Stimulated activated CD4-positive, alpha-beta T cell treated with anti-CD3 and anti-CD28 coated beads, Interleukin-2, amount 100 ng/mL, for 4 hours (primary cell): Measurements from ENCODE around the gene CNTN5.

Experiments
- DNase-seq: peaks from one replicate; pipeline ENCODE4 v3.0.0-alpha.2; 2020; ENCODE audit warnings: low read depth

The CNTN5 gene

DNA sequence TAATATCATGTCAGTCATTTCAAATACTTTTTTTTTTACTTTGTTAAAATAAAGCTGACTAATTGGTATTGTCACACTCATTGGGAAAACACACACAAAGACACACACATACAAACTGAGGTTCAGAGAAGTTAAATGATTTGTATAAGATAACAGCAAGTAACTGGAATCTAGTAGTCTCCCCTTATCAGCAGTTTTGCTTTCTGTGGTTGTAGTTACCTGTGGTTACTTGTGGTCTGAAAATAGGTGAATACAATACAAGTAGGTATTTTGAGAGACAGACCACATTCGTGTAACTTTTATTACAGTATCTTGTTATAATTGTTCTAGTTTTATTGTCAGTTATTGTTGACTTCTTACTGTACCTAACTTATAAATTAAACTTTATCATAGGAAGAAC is 610.9 kb downstream of the CNTN5 start:
- DNase-seq: no peak

DNA sequence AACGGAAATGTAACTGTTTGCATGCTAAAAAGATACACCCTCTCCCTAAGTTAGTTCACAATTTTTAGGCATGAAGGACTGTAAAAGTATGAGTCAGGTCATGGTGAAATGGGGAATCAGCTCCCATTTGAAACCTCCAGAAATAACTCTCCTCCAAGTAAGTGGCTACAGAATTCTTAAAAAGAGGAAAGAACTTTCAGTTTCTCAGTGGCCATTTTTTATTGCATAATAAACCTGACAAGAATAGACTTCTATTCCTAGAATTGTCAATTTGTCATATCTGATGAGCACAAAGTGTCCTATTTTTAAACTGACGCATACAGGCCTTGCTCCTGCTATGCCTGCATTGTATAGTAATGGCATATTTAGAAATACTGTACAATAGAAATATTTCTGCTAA is 612.2 kb downstream of the CNTN5 start:
- DNase-seq: no peak

DNA sequence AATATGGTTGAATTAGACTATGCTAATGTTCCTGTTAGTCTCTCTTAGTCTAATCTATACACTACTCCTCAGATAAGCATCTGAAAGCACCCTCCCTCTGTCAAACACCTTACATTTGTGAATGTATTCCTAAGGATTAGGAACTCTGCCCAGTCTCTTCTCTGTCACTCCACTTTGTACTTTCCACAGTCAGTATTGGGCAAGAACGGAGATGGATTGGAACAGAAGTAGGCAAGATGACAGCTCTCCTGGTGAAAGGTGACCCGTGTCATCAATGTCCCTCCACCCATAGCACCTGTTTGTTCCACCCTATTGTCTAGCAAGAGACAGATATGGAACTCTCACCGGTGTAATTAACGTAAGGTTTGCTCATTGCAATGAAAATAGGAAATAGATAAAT is 613.8 kb downstream of the CNTN5 start:
- no peak for DNase-seq

DNA sequence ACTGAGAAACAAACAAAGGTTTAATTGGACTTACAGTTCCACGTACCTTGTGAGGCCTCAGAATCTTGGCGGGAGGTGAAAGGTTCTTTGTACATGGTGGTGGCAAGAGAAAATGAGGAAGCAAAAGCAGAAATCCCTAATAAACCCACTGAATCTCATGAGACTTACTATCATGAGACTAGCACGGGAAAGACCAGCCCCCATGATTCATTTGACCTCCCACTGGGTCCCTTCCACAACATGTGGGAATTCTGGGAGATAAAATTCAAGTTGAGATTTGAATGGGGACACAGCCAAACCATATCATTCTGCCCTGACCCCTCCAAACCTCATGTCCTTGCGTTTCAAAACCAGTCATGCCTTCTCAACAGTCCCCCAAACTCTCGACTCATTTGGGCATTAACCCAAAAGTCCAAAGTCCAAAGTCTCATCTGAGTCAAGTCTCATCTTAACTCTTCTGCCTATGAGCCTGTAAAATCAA is 617.4 kb downstream of the CNTN5 start:
- DNase-seq: no peak

DNA sequence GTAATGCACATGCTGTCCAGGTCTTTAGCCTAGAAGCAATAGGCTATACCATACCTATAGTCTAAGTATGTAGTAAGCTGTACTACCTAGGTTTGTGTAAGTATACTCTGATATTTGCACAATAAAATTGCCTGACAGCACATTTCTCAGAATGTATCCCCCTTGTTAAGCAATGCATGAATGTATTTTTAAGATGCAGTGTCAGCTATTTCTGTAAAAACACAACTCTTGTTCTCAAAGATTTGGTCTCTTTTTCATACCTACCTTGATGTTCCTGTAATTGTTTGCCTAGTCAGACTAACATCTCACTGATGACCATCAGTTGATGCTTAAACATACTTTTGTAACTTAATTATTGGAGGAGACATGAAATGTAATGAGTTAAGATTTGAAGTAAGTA is 619.9 kb downstream of the CNTN5 start:
- no peak for DNase-seq

DNA sequence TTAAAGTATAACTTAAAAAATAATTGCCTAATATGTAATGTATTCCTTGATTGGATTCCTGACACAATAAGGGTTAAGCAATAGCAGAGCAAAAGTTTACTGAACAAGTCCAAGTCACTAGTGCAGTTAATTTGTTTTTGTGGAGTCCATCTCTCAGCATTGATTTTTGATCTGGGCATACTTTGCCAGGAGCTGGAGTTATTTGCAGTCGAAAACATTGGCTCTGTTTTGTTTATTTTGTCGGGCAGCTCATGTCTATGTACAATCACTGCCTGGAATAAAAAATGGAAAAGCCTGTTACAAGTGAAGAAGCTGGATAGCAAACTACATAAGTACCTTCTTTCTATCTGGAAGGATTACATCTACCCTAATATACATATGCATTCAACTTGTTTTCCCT is 625.2 kb downstream of the CNTN5 start:
- DNase-seq: no peak

DNA sequence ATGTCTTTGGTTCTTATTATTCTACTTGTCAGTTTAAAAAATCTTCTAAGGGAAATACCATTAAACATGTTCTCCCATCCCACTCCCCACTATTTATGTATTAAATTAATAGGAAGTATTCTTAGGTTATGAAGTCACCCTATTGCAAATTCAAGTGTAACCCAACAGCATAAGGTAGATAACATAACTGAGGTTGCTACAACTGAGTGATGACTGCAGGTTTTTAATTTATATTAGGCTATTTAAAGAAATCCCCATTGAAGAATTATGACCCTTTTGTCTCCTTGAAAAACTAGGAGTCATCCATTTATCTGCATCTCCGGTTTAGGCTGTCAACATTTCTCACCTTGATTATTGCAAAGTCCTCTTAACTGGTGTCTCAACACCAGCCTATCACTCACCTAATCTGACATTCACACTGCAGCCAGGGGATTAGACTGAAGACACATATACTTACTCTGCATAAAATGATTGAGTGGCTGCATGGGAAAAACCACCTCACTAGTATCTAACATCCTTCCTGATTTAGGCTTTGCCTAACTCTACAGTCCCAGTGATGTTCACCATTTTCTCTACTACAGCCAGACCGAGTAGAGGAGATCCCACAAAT is 649.4 kb downstream of the CNTN5 start:
- DNase-seq: no peak

DNA sequence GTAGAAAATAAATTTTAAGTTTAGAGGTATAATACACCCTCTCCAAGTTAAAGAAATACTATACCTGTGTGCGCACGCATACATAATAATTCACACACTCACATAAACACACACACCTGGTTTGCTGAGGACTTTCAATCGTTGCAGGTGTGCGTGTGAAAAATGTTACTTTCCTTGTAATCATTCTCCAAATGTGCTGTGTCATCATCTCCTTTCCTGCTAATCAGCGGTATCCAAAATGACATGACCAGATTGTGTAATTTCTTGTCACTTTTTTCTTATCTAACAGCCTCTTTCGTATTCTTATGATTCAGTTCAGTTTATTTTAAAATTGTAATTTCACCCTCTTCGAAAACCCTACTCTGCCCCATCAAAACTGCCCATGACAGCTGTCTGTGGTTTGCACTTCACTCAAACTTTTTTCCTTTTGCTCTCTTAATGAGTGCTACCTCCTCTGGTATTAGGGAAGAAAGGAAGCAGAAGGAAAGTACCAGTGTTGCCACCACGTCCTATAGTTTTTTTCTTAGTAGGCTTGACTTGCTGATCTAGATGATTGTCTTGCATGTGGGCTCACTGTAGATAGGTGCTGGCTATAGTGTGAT is 651.2 kb downstream of the CNTN5 start:
- no peak for DNase-seq

DNA sequence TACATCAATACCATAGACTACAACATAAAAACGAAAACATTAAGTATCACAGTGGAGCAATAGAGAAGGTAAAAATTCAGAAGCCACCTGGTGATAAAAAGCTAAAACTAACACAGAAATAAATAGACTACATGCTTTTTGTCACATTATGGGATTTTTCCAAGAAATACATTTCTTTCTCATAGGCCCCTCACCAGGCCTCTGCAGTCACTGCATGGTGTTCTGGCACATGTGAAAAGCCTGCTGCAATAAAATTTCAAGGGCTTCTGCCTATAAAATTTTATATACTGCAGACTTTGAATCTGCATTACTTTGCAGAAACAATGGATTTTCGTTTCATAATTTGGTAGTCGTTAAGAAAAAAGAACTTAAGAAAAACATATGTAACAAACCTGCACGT is 655.5 kb downstream of the CNTN5 start:
- no peak for DNase-seq

DNA sequence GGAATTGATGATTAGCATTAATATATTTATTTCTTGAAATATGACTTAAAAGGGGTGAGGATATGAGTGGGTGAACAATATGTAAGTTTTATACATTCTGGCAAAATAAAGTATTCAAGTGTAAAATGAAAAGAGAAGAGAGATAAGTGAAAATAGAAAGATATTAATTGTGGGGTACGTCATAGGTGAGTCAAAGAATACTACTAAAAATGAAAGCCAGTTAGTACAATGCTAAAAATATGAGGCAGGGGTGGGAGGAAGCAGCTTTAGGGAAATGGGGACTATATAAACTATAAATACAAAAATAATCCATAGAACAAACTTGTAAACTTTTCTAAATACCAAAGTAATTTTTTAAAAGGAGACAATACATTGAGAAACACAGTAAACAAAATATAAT is 661.4 kb downstream of the CNTN5 start:
- no peak for DNase-seq

DNA sequence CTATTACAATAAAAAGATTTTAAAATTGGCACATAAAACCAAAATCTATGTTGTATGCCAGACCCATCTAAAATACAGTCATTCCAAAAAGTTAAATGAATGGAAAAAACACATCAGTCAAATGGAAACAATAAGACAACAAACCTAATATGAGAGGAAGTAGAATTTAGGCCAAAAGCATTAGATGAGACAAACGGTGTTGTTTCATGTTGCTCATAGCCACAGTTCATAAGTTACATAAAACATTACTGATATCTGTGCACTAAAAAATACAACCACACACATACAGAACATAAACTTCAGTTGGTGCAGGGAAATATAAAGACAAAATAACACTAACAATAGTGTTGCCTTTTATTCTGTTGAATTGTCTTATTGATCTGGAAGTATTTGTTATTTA is 661.9 kb downstream of the CNTN5 start:
- DNase-seq: no peak

DNA sequence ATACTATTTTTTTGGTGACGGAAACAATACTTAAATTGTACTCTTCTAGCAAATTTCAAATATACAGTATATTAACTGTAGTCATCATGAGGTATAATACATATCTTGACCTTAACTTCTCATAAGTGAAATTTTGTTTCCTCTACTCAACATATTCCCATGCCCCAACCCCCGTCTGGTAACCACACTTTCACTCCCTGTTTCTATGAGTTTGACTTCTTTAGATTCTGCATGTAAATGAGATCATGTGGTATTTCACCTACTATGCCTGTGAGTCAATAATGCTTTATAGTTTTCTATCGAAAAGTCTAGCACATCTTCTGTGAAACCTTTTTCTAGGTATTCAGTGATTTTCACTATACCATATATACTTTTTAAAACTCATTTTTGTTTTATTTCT is 663.2 kb downstream of the CNTN5 start:
- no peak for DNase-seq

DNA sequence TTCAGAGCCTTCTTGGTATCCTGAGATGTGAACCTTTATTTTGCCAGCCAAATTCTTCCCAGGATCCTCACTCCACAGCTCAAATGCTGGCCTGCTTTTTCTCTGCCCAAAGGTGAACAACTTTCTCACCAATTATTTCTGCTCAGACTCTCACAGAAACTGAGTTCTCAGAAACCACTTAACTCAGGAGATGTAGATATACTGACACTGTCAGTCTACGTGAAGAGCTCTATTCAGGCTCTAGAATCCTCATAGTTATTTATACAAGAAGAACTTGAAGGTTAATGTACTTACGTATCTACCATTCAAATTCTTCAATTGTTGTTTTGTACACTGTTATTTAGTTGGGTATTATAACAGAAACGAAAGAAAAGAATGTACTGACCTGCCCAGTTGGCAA is 666.1 kb downstream of the CNTN5 start:
- DNase-seq: no peak

DNA sequence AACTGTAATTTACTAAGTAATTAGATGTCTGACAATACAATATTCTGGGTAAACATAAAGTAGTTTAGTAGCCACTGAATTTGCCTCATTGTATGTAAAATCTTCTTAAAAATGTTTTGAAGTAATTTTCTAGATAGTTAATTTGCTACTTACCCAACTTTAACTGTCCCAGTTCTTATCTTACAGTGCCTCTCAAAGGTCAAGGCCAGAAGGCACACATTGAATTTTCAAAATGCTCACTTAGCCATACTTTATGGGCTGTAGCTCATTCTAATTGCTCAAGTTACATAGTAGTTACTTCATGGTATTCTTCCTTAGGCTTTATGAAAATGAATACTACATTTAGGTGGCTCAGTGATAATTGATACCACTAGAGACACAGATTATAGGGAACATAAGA is 666.6 kb downstream of the CNTN5 start:
- no peak for DNase-seq

DNA sequence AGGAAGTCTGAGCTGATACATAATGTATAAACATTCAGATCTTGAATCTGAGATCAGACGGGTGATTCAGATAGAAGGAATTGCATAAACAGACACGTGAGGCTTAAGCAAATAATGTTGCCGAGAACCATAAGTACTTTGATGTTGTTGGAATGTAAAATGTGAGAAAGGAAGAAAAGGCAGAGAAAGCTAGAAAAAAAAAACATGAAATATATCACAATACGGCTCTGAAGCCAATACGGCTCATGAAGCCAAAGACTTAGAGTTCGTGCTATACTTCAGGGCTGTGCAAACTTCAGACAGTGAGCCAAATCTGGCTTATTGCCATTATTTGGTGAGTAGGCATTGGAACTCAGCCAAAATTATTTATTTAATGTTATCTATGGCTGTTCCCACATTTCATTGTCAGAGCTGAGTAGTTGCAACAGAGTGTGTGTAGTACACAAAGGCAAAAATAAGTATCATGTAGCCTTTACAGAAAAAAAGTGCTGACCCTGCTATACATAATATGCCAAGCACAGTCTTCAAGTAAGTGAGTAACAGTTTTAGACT is 673.3 kb downstream of the CNTN5 start:
- no peak for DNase-seq

DNA sequence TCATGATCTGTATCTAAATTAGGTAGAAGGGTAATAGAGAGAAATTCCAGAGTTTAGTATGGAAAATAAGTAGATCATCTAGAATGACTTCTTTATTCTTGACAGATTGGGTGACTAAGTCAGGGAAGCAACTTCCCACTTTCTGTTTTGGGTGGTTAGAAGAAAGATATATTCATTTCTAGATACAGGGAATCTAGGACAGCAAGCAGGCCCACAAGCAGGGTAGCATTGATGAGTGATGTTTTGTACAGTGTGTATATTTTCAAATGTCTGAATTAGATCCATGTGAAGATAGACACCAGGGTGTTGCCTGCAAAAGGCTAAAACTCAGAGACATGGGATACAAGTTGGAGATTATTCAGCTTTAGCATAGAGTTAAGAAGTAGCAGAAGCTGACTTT is 674.4 kb downstream of the CNTN5 start:
- no peak for DNase-seq

DNA sequence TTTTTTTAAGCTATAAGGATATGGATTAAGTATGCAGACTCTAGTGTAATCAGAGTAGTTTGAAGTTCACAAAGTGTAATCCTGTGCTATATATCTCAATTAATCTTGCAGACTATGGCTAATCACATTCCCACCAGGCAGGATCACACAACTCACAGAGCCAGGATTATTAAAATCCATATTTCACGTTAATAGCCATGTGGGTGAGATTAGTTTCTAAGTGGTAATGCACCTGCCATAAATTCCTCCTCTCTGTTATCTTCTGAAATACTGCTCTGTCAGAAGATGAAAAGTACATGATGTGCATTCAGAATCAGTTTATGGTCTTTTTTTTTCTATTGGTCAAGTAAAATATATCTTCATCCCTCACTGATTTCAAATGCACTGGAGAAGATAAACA is 686.1 kb downstream of the CNTN5 start:
- no peak for DNase-seq

DNA sequence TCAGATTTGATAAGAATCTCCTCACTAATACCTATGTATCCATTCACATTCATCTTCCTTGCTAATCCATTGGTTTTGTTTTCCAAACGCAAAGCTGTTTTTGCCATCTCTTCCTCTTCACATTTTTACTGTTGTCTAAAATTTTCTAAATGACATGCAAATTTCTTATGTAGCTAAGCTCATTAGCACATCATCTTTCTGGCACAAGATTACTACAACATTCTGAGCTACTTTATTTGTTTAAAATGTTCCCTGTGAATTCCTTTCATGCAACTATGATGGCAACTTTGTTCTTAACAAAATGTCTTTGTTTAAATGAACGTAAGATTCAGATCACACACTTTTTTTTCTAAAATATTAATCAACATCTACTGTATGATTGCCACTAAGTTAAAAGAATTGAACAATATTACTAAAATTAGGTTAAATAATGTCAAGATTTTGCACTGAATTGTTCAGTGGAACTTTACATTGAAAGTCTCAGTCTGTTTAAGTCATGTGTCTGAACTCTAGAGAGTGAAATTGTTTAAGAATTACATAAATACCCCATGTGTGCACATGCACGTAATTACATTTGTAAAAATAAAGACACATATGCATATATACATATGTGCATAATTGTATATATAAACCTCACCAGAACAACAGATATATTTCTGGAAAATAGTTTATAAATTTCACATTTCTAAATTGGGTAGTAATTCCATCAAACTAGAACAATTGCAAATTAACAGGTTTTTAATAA is 688.4 kb downstream of the CNTN5 start:
- no peak for DNase-seq

DNA sequence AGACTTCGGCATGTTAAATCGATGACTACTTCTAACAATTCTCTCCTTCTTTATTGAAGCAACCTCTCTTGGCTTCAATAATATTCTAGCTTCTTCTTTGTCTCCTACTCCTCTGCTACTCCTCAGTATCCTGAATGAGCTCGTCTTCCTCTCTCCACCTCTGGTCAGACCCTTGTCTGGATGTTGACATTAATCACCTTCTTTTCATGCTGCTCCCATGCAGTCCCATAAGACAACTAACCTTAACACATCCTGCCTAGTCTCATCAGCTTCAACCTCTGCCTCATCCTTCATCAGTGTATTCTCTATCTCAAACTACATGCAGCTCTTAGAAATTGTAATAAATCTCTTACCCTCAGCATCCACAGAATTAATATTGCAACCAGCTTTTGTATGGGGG is 695.6 kb downstream of the CNTN5 start:
- no peak for DNase-seq

DNA sequence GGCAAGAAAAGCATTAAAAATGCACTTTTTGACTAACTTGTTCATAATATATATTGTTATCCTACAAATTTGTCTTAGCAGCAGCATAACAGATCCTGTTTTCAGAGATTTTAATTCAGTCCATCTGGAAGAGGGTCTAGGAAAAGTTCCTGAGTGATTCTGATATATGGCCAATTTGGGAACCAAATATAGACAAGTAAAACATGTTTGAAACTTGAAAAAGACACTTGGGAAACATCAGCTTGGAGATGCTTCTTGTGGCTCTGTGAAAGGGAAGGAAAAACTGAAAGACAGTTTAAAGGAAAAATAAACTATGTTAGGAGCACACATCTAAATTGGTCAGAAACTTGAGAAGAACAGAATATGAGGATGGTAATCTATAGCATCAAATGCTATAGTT is 697.5 kb downstream of the CNTN5 start:
- no peak for DNase-seq

DNA sequence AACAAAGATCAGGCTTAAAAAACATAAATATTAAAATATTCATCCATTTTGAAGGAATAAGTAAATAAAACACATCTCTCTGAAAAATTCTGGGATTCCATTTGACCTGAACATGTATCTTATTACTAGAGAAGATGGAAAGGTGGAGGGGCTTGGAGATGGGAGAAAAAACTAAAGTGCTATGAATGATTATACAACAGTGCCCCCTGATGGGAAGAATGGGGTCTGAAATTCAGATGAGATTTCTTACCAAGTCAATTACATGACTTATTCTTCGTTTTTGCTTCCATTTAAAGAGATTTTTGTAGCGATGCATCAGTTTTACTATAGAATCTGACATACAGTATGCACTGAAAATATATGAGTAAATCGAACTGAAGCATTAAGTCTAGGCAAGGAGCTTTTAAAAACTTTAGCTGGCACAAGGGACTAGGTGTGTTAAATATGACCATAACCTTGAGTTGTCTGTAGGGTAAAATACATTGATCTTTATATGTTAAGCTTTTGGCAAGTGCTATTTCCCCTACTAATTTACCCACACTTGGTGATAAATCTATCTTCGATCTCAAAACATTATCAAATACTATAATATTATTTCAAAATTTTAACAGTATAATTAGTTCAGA is 718.8 kb downstream of the CNTN5 start:
- DNase-seq: no peak

DNA sequence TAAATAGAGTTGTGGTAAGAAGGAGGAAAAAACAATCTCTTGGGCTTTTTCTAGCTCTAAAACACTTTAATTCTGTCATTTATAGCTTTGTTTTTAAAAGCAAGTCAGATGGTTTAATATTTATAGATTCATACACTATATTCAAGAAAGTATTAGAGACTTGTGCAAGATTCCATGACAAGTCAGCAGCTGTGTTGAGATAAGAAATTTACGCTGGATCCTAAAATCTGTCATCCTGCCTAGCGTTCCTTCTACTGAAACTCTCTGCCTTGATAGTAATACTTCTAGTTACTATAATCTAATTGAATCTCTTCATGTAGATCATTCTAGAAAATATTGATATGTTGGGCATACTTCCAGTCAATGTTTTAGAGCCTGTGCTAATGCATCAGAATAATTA is 721.8 kb downstream of the CNTN5 start:
- DNase-seq: no peak

DNA sequence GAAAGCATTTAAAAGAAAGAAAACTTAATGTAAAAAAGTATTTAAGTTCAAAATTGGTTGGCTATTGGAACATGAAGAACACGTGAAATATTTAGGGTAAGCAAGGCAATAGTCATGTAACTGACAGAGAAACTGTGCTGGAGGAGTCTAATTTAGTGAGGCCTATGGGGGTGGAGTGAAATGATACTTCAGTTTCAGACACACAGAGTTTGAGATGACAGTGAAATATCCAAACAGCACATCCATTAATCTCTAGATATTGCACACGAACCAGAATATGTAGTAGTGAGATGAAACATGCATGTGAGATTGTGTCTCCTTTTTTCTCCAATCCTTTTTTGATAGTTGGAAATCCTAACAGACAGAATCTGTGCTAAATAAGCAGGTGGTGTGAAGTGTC is 739.0 kb downstream of the CNTN5 start:
- no peak for DNase-seq
